RKO (cell line): ENCODE results near the gene MRPS15.
"Not testable (repeated sequence)": the region's sequence is repeated elsewhere in the genome, so short reads cannot be mapped to it uniquely, and the experiment has no call there.

Experiments
- DNase-seq: peaks from one replicate; pipeline ENCODE4 v3.0.0-alpha.2; 2016; ENCODE audit warnings: low spot score

MRPS15 gene

DNA sequence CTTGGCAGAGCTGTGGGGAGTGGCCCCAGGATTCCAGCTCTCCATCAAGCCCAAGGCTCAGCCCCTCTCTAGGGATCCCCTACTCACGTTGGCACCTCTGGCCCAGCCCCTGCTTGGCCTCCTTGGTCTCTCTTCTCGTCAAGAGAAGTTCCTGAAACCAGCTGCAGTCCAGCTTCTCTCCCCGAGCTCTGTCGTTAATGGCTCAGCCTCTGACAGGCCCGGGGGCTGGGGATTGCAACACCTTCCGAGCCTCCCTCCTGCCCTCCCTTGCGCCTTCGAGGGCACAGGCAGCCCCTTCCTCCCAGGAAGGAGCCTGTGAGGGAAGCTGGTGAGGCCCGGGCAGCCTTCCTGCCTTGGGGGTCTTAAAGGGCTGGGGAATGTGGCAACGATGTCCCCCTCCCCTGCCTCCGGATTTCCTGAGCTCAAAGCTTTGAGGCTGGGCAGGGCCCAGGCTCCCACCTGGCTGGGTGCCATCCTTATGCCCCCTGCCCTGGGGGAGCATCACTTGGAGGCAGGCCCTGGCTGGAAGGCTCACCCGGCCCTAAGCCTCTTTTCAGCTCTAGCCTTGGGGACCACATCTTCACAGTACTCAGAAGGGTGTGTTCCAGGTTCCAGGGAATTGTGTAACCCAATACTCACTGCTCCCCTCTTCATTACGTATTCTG is 18.7 kb upstream of the MRPS15 start, which contains the start of gene CSF3R:
Gene CSF3R (minus strand): TSS at position 190 of the 665 bp plus-strand sequence. CDS start 3,417 bp downstream, outside the sequence.
- DNase-seq = no peak

DNA sequence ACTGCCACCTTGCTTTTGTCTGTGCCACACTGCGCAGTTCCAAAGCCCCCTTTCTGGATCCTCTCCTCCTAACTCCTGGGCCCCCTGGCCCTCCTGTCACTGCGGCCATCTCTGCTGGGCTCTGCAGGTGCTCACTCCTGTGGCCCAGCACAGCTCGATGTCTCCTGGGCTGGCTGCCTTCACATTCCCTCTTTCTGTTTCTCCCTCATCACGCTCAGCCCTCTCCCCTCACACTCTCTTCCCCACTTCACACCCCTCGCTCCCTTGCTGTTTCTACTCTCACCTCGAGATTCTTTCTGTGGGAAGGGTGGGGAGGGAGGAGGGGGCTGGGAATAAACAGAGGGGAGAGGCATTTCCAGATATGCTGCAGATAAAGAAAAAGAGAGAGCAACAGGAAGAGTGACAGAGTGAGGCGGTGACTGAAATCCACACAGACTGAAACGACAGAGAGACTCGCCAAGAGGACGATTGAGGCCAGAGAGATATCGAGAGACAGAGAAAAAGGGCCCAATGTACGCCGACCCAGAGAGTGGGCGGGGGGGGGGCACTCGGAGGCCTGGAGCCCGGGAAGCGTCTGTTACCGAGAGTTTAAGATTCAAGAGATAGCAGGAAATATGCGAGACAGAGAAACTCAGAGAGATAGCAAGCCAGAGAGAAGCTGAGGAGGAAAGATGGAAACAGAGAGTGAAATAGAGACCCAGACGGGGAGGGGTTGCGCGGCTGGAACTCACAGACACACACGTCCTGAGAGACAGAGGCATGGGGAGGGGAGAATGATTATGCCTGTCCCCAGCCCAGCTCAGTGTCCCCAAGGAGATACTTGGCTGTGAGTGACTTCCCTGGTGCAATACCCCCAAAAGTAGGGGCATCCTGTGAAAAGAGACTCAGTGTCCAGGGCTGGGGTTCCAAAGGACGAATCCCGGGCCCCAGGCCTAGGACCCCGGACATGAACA is 17.9 kb upstream of the MRPS15 start:
- no peak for DNase-seq

DNA sequence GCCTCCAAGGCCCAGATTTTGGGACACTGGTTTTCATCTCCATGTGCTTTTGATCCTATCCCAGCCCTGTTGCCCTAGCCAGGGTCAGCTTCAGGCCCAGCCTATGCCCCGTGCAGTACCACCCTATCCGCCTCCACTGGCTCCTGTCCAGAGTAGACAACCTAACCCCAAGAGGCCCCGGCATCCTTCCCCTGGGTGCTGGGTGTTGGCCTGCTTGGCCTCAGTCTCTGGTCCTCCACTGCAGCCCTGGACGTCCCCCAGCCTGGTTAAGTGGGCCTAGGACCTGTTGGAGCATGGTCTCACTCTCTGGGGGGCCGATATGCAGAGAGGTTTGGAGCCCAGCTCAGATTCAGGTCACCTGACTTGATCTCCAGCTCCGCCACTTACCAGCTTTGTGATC is 16.9 kb upstream of the MRPS15 start:
- no peak for DNase-seq

DNA sequence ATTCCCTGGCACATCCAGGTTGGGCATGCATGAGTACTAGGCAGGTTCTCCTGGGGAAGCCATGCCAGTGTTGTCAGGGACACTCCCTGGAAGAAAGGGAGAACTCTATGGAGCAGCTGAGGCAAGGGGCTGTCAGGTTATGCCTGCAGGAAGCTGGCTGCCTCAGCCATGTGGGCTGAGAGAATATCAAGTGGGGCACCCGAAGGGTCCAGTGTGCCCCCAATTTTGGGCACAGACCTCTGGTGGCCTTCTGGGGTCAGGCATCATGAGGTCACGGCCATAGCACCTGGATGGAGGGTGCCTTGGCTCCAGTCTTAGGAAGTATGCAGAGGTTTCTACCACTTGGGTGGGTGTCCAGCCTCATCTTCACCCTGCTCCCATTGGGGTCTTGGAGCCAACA is 16.0 kb upstream of the MRPS15 start:
- no peak for DNase-seq

DNA sequence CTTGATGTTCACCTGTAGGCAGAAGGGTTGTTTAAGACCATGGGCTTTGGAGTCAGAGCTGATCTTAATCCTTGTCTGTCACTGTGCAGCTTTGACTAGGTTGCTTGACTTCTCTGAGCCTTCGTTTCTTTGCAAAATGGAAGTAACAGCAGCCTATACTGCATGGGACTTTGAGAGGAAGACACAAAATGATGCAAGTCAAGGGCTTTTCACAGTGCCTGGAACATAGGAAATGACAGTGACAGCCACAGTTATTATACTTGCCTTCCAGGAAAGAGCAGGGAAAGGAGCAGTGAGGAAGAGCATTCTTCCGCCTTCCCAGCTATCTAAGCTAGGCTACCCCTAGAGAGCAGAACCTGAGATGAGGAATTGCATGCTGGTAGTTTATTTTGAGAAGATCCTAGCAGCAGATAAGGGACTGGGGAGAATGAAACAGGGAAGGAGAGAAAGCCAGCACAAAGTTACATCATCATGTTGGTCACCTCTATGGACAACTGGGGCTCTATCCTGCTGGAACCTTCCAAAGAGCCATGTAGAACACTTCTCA is 15.4 kb upstream of the MRPS15 start:
- no peak for DNase-seq

DNA sequence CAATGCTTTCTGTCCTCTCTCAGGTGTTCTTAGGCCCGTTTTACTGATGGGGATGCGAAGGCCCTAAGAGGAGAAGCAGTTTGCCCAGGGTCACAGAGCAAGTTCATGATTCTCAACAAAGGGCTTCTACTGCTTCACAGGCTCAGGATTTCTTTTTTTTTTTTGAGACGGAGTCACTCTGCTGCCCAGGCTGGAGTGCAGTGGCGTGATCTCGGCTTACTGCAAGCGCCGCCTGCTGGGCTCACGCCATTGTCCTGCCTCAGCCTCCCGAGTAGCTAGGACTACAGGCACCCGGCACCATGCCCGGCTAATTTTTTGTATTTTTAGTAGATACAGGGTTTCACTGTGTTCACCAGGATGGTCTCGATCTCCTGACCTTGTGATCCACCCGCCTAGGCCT is 13.4 kb upstream of the MRPS15 start:
- DNase-seq = not testable (repeated sequence)

DNA sequence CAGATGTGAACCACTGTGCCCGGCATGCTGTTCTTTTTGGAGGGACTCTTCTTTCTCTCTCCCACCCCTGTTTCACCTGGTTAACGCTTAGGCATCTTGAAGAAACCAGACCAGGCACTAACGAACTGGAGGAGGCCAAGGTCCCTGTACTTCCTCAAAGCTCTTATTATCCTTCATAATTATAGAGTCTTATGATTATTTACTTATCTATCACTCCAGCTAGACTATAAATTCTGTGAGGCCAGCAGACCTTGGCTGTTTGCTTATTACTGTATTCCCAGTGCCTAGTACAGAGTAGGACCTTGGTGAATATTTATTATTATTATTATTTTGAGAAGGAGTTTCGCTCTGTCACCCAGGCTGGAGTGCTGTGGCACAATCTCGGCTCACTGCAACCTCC is 12.8 kb upstream of the MRPS15 start:
- DNase-seq = no peak

DNA sequence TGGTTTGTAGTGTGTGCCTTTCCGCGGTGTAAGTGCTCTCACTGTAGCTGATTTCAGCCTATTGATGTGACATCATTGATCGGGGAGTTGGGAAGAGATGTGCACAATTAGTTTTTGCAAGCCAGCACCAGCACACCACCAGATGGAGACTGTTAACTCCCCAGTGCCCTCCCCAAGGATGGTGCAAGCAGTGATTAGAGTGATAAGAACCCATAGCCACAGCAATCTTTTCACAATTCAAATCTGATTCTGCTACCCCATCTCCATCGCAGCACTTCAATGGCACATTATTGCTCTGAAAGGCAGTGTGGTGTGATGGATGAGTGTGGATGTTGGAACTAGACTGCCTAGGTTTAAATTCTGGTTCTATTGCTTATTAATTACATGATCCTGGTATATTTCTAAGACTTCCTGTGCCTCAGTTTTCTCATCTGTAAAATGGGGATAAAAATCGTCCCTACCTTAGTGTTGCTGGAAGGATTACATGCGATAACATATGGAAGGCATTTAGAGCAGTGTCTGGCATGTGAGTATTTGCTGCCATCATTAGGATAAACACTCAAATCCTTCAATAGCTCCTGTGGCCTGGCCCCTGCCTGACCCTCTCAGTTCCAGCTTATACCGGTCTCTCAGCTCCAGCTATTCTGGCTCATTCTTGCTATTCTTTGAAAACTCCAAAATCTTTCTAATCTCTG is 11.9 kb upstream of the MRPS15 start:
- no peak for DNase-seq

DNA sequence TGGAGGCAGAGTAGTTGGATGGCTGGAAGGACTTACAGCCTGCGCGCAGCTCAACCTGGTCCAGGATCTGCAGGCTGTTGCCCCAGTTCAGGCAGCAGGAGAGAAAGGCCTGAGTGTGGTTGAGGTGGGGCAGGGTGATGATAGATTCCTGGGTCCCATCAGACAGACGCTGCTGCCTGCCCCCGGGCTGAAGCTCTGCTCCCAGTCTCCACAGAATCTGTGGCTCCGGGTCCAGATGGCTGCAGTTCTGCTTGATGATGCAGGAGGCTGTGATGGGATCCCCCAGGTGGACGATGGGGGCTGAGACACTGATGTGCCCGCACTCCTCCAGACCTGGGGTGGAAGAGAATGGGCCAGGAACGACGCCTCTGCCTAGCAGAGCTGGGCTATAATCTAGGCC is 11.2 kb upstream of the MRPS15 start:
- DNase-seq = no peak

DNA sequence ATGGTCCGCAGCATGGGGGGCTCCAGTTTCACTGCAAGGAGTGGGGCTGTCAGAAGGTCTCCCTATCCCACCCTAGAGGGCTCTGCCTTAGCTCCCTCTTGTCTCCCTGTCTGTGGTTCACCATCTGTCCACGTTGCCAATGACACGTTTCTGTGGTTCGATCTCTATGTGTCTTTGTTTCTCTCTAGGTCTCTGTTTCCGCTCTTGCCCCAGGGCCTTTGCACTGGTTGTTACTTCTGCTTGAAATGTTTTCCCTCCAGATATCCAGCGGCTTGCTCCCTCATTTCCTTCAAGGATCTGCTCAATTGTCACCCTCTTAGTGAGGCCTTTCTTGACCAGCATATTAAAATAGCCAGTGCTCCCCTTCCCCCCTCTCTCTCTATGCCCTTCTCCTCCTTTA is 8.5 kb upstream of the MRPS15 start:
- DNase-seq = no peak

DNA sequence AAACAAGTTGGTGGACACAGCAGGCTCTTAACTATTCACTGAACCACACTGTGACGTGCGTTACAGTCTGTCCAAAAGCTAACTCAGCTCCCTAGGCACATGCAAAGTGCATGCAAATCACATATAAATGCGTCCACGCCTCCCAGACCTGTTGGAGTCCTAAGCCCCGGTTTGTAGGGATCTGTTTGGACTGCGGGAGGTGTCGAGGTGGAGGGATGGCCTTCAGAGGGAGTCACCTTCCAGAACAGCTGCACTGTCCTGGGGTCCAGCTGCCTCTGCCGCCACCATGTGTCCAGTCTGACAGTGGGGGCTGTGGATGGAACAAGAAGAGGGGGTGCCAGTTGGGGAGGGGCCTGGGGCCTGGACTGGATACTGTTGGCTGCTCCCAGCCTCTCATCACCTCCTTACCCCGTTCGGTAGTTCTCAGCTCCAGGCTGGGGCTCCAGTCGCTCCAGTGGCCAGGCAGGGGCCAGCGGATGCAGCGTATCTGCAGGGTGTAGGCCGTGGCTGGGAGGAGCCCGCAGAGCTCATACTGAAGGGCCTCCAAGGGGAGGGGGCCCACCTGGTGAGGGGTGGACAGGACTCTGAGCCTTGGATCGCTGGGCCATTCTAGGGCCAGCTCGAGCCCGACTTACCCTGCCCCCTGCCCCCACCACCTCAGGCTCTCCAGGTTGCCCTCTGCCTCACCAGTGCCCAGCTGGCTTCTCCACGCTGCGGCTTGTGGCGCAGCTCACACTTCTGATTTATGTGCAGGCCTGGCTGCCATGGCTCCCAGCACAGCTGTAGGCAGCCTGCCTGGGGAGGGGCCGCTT is 7.9 kb upstream of the MRPS15 start:
- no peak for DNase-seq

DNA sequence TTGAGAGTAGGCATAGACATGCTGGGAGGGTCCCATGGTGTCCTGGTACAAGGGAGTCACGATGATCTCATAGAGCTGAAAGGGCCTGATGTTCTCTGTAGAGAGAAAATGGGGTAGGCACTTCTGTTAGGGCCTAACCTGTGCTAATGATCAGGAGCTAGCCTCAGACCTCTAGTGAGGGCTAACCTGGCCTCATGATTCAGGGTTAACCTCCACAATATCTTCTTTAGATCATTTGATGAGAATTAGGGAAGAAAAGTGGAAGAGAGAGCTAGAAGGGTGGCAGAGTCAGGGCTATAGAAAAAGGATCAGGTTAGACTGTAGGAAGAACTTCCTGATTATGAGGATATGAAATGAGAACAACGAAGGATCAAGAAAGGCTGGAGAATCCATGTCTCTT is 5.0 kb upstream of the MRPS15 start:
- DNase-seq = no peak

DNA sequence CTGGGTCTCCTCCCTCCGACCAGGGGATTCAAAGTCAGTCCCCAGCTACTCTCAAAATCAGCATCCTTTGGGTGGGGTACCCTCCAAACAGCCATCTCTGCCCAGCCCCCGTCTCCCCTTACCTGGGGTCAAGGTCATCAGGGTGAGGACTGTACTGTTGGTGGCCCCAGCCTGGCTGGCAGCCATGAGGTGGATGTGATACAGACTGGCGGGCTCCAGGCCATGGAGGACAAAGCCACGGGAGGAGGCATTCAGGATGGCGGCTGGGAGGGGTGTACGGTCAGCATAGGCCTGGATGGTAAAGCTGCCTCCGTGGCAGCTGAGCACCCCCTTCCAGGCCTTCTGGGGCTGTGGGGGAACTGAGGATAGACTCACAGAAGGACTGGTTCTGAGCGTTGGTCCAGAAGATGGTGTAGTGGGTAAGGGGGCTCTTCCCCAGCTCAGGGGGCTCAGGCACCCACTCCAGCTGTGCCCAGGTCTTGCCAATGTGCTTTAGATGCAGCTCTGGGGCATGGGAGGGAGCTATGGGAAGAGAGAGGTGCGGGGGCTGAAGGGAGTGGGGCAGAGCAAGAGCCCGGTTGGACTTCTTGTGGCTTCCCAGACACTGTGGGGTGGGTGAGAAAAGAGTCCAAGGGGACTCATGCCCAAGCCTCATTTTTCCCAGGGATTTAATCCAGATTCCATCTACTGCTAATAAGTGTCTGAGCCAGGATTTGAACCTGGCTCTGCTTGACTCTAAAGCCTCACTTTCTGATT is 3.7 kb upstream of the MRPS15 start:
- no peak for DNase-seq

DNA sequence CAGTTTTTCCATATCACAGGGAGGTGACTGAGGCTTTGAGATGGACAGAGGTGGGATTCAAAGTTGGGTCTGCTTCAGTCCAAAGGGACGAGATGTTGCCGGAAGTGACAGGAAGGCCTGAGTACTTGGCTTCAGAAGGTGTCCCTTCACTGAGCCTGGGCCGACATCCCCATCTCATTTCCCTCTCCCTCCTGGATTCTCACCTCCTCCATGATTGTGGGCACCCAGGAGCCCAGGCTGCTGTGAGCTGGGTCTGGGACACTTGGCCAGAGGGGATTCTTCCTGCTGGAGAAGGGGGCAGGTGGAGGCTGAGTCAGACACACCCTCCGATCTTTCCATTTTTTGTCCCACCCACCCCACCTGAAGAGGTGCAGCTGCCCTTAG is 2.8 kb upstream of the MRPS15 start:
- DNase-seq = no peak

DNA sequence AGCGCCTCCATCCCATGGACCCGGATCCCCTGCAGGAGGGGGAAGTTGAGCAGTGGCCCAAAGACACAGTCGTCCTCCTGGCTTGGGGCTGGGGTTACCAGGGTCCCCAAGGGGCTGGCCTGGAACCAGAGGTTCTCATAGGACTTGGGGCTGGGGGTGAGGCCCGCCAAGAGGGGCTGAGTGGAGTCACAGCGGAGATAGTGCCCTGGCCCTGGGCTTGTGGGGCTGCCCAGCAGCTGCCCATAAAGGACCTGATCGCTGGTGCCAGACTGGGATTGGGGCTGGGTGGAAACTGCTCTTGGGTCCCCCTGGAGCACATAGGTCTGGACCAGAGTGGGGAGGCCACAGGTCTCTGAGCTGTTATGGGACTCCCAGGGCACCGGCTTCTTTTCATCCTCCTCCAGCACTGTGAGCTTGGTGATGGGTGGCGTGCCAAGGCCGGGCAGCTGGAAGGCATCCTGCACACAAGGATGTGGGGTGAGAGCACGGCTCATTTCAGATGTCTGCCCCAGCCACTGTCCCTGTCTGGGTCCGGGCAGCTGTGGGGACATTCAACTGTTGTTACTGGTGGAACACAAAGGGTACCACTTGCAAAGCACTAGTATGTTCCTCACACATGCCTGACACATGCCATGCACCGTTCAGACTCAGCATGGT is 2.3 kb upstream of the MRPS15 start:
- DNase-seq = no peak

DNA sequence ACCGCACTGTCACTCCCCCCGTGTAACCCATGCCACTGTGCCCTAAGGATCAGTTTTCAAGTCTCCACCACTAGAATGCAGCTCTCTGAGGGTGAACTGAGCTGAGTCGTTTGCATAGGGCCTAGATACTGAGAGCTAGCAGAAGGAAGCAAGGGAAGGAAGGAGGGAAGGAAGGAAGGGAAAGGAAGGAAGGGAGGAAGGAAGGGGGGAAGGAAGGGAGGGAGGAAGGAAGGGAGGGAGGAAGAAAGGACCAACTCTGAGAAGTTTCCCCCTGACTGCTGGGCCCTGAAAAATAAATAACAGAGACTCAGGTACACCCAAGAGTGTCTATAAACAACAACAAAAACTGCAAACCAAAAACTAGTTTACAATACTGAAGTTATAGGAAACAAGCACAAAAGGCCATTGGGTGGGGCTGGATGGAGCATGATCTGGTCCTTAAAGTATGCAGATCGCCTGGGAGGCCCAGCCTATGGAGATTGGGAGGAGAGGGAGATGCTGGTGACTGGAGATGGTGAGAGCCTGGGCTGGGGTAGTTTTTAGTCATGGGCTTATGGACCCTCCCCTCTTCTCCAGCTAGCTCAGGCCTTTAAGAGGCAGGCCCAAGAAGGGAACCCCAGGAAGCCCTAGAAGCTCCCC is 1.7 kb upstream of the MRPS15 start:
- DNase-seq = no peak

DNA sequence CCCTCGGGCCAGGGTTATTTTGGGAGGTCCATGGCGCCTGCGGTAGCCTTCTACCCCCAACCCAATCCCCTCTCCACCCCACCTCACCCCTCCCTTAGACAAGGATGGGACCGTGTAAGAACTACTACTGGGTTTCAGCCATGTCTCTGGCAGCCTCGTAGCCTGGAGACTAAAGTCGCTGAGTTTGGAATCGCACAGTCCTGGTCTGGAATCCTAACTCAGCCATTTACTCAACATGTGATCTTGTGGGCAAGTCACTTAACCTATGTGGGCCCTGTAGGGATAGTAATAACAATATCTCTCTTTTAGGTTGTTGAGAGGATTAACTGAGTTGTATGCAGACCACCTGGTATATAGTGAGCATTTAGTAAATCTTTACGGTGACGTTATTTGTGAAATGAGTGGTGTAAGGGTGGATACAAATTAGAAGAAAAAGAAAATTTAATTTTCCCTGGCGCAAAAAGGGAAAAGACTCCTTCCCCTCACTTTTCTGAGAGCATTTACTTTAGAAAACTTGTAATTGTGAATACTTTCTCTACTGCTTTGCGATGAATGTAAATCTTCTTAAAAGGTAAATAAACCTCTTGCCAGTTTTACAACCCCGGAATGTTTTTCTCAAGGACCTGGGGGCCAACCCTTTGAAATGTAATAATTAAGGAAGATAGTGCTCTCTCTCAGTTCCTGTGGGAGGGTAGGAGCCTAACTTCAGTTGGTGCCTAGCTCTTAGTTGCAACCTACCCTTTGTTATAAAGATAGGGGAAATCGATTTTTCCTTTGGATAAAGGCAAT is 615 bp upstream of the MRPS15 start:
- no peak for DNase-seq

DNA sequence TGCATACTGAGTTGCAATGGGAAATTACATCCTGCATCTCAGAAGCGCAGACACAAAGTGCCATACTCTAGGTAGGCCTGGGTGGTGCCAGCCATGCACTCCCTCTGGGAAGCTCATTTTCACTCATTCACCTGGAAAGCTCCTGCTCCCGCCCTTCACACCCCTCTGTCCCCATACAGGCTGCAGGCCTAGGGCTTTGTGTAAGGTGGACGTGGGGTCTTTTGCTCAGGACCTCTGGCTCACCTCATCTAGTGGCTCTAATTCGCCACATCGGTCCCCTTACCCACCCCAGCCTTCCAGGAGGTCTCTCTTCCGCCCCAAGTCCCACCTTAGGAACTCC is 751 bp downstream of the MRPS15 start:
- no peak for DNase-seq

DNA sequence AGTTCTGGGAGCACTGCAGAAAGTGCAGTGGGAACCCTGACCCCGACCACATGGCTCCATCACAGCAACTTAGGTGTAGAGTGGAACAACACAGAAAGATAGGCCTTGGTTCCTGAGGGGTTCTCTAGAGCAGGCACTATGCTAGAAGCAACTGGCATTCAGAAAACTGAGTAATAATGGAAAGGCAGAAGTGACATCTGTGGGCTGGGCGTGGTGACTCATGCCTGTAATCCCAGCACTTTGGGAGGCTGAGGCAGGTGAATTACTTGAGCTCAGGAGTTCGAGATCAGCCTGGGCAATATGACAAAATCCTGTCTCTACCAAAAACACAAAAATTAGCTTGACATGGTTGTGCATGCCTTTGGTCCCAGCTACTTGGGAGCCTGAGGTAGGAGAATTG is 5.3 kb downstream of the MRPS15 start:
- DNase-seq = no peak
